HEK293 (cell line): ENCODE measurements around the gene ENDOD1.
"Not testable (repeated sequence)": the region's sequence is repeated elsewhere in the genome, so short reads cannot be mapped to it uniquely, and the experiment has no call there.

Experiments
- CTCF ChIA-PET: fragments of 350-600 bp; formaldehyde crosslinking; extraction: SDS; loops from one replicate; lab custom pipeline; 2021; ENCODE audit warnings: antibody characterized with exemption; lab: Yijun Ruan, JAX
- POLR2A ChIA-PET: fragments of 300-600 bp; formaldehyde crosslinking; extraction: SDS; loops from one replicate; lab custom pipeline; 2020; ENCODE audit warnings: antibody characterized with exemption, inconsistent platforms; lab: Yijun Ruan, JAX
- H3K27ac ChIP-seq: fragments of 200-500 bp; sonication (Bioruptor generic); 2 replicates; pipeline ENCODE4 v1.5.1; 2014; ENCODE audit warnings: low read depth, low read length, control low read depth, inconsistent platforms; ENCODE audit errors: extremely low read depth
- H3K36me3 ChIP-seq, 2 experiments: fragments of 200-500 bp in 1 of 2; sonication (Bioruptor generic) in 1 of 2; 1 replicate in 1 of 2; 2 replicates in 1 of 2; pipeline ENCODE4 v1.5.1; 2014 to 2017; ENCODE audit warnings: inconsistent platforms in 2 of 2, low read length in 2 of 2; ENCODE audit not compliant: control insufficient read depth in 2 of 2, insufficient read depth in 1 of 2
- H3K4me1 ChIP-seq: fragments of 200-500 bp; sonication (Bioruptor generic); 2 replicates; pipeline ENCODE4 v1.5.1; 2014; ENCODE audit warnings: mild to moderate bottlenecking, low read length, inconsistent platforms; ENCODE audit not compliant: control insufficient read depth, insufficient read depth
- H3K4me3 ChIP-seq: 2 replicates; pipeline ENCODE4 v1.5.1; 2011; ENCODE audit warnings: low read depth, mild to moderate bottlenecking, control low read depth, low read length, moderate library complexity
- H3K9me3 ChIP-seq: fragments of 200-500 bp; sonication (Bioruptor generic); 2 replicates; pipeline ENCODE4 v1.5.1; 2014; ENCODE audit warnings: low read depth, low read length, inconsistent platforms; ENCODE audit not compliant: control insufficient read depth, insufficient read depth
- GLI2 ChIP-seq: fragments of 450-650 bp; formaldehyde crosslinking; IDR thresholded peaks from 2 replicates; pipeline ENCODE4; 2017; ENCODE audit warnings: missing biosample characterization, missing genetic modification characterization, low read depth, borderline replicate concordance
- OSR2 ChIP-seq: fragments of 450-650 bp; formaldehyde crosslinking; IDR thresholded peaks from 2 replicates; pipeline ENCODE4 v1.5.1; 2016; ENCODE audit warnings: missing biosample characterization, missing genetic modification characterization
- TCF7L2 ChIP-seq: IDR thresholded peaks from 2 replicates; pipeline ENCODE4 v1.6.1; 2011; ENCODE audit warnings: low read depth, mild to moderate bottlenecking, inconsistent platforms, low read length, moderate library complexity, borderline replicate concordance
- ZBTB1 ChIP-seq: fragments of 450-650 bp; formaldehyde crosslinking; IDR thresholded peaks from 2 replicates; pipeline ENCODE4 v1.5.1; 2016; ENCODE audit warnings: missing biosample characterization, missing genetic modification characterization
- ZFP37 ChIP-seq: fragments of 450-650 bp; formaldehyde crosslinking; IDR thresholded peaks from 2 replicates; pipeline ENCODE4 v1.5.1; 2016; ENCODE audit warnings: missing biosample characterization, missing genetic modification characterization
- ZNF112 ChIP-seq: fragments of 450-650 bp; formaldehyde crosslinking; IDR thresholded peaks from 2 replicates; pipeline ENCODE4 v1.5.0; 2017; ENCODE audit warnings: missing biosample characterization, missing genetic modification characterization
- ZNF146 ChIP-seq: fragments of 450-650 bp; formaldehyde crosslinking; IDR thresholded peaks from 2 replicates; pipeline ENCODE4 v1.5.1; 2016; ENCODE audit warnings: missing biosample characterization, missing genetic modification characterization
- ZNF311 ChIP-seq: fragments of 450-650 bp; formaldehyde crosslinking; IDR thresholded peaks from 2 replicates; pipeline ENCODE4 v1.5.1; 2017; ENCODE audit warnings: missing biosample characterization, missing genetic modification characterization, borderline replicate concordance
- ZNF341 ChIP-seq: fragments of 450-650 bp; formaldehyde crosslinking; IDR thresholded peaks from 2 replicates; pipeline ENCODE4; 2016; ENCODE audit warnings: low read depth, missing biosample characterization, missing genetic modification characterization
- ZNF555 ChIP-seq: fragments of 450-650 bp; formaldehyde crosslinking; conservative IDR thresholded peaks from 2 replicates; pipeline ENCODE4 v1.5.1; 2017; ENCODE audit warnings: missing biosample characterization, mild to moderate bottlenecking, missing genetic modification characterization, inconsistent platforms
- ZNF558 ChIP-seq: fragments of 450-650 bp; formaldehyde crosslinking; IDR thresholded peaks from 2 replicates; pipeline ENCODE4 v1.5.1; 2016; ENCODE audit warnings: missing biosample characterization, missing genetic modification characterization
- ZNF561 ChIP-seq: fragments of 450-650 bp; IDR thresholded peaks from 2 replicates; pipeline ENCODE4 v1.5.1; 2018; ENCODE audit warnings: missing biosample characterization, missing genetic modification characterization, borderline replicate concordance
- ZNF660 ChIP-seq: fragments of 450-650 bp; IDR thresholded peaks from 2 replicates; pipeline ENCODE4 v1.5.1; 2018; ENCODE audit warnings: missing biosample characterization, mild to moderate bottlenecking, missing genetic modification characterization
- ZNF701 ChIP-seq: fragments of 450-650 bp; formaldehyde crosslinking; IDR thresholded peaks from 2 replicates; pipeline ENCODE4 v1.5.1; 2016; ENCODE audit warnings: missing biosample characterization, missing genetic modification characterization
- ZNF792 ChIP-seq: fragments of 450-650 bp; formaldehyde crosslinking; IDR thresholded peaks from 2 replicates; pipeline ENCODE4 v1.5.1; 2016; ENCODE audit warnings: missing biosample characterization, missing genetic modification characterization
- TF ChIP-seq, protein P1 (sequence below): fragments of 450-650 bp; formaldehyde crosslinking; IDR thresholded peaks from 2 replicates; pipeline ENCODE4 v1.5.1; 2016; ENCODE audit warnings: missing biosample characterization, missing genetic modification characterization
- TF ChIP-seq, protein P2 (sequence below): fragments of 450-650 bp; IDR thresholded peaks from 2 replicates; pipeline ENCODE4 v1.5.1; 2018; ENCODE audit warnings: missing biosample characterization, missing genetic modification characterization
- TF ChIP-seq, protein P3 (sequence below): fragments of 450-650 bp; formaldehyde crosslinking; IDR thresholded peaks from 2 replicates; pipeline ENCODE4 v1.5.1; 2016; ENCODE audit warnings: missing biosample characterization, missing genetic modification characterization
- TF ChIP-seq, protein P4 (sequence below): fragments of 450-650 bp; formaldehyde crosslinking; IDR thresholded peaks from 2 replicates; pipeline ENCODE4 v1.5.1; 2016; ENCODE audit warnings: missing biosample characterization, missing genetic modification characterization

The ENDOD1 gene

DNA sequence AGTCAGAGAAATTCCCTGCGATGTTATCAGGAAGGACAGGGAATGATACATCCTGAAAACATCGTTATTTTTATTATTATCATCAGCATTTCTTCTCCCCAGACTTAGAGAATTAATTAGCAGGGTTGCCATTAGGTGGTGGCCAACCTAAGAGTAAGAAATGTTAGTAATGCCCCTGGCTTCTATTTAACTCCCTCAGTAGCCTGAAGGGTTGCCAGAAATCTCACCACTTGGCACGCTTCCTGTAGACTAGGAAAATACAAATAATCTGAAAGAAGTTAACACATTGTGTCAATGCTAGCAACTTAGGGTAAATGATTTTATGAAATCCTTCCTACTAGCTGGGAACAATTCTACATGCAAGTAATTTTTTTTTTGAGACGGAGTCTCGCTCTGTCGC lies 45.5 kb downstream of the ENDOD1 start:
- Histone ChIP-seq H3K36me3 (no peaks in the 10 kb centered on the region), H3K9me3 (no peaks in the 10 kb centered on the region), H3K4me1 (no peaks in the 10 kb centered on the region; the same call in 1 of the 2 replicates), H3K4me3 (no peak overlapping the region), H3K27ac (no peak overlapping the region)
- CTCF ChIA-PET = no interaction called here
- TF ChIP-seq OSR2 (peak; percentile 48; the same call in 1 of the 2 replicates), TCF7L2 (no peak)
- POLR2A ChIA-PET = no interaction called here

DNA sequence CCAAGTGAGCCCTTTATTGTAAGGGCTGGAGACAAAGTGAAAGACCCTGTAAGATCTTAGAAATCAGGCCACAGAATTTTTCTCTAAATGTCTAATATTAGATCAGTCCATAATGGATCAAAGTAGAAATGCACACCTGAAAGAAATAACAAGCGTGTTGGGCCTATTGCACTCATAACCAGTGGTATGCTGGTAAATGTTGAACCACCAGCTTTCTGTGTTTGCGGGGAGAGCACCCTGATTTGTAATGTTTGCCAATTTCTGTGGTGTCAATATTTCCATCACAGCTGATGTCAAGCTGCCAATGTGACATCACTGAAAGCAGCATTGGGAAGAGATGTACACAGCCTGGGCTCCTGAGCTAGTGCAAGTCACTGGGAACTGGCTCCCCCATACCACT lies 46.2 kb downstream of the ENDOD1 start:
- POLR2A ChIA-PET = no interaction called here
- no peaks in the 10 kb centered on the region for H3K9me3 ChIP-seq
- H3K27ac ChIP-seq = no peak overlapping the region
- TF ChIP-seq ZNF311 (tag by site-specific recombination) (no peak), ZNF112 (tag by site-specific recombination) (0 out of 2 replicates have a peak, but pooled peaks have one; percentile 36)
- CTCF ChIA-PET = interaction anchor here (0.5 to 2.5 kb wide), 3 partner anchors 15 to 69 kb away, joined by 4 to 6 read pairs (median 5); partner anchors contain the start of gene SRSF8
- no peak overlapping the region for H3K4me3 ChIP-seq
- no peaks in the 10 kb centered on the region; the same call in 1 of the 2 replicates for H3K4me1 ChIP-seq
- H3K36me3 ChIP-seq = no peaks in the 10 kb centered on the region

DNA sequence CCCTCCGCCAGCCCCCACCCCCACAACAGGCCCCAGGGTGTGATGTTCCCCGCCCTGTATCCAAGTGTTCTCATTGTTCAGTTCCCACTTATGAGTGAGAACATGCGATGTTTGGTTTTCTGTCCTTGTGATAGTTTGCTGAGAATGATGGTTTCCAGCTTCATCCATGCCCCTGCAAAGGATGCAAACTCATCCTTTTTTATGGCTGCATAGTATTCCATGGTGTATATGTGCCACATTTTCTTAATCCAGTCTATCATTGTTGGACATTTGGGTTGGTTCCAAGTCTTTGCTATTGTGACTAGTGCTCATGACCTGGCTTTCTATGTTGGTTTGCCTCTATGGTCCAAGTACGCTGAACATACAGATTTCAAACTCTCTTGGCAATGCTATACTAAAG lies 47.1 kb downstream of the ENDOD1 start:
- not testable (repeated sequence) for H3K4me3 ChIP-seq, H3K27ac ChIP-seq
- TF ChIP-seq ZNF146 (tag by site-specific recombination) = peak; percentile 95
- TF ChIP-seq, protein P1, sequence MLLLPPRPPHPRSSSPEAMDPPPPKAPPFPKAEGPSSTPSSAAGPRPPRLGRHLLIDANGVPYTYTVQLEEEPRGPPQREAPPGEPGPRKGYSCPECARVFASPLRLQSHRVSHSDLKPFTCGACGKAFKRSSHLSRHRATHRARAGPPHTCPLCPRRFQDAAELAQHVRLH (tag by site-specific recombination) = peak; percentile 90
- TF ChIP-seq, all 188 proteins: peak for 2; not testable (repeated sequence) for 186
- H3K9me3 ChIP-seq, H3K4me1 ChIP-seq, H3K36me3 ChIP-seq: not testable (repeated sequence)
- CTCF ChIA-PET = interaction anchor here (0.9 to 2.5 kb wide), 4 partner anchors 14 to 70 kb away, joined by 3 to 9 read pairs (median 5); partner anchors contain the start of gene SRSF8
- POLR2A ChIA-PET = interaction anchor here (1.7 kb wide), 1 partner anchor 28 kb away, joined by 5 read pairs; no protein-coding TSS in a partner anchor

DNA sequence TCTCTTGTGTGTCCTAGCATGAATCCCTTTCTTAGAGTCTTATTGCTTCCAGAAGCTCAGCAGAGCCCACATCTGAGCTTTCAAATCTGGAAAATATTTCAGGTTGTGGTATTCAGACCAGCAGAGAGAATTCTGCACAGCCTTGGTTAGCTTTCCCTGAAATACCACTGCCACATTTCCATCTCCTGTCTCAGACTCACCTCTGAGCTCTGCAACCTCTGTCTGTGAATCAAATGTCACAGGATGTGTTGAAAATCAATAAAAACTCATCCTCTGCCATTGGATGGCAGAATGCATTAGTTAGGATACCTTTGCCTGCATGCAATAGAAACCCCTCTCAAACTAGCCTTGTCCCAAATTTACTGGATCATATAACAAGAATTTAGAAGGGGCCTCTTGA lies 47.7 kb downstream of the ENDOD1 start:
- H3K27ac ChIP-seq = no peak overlapping the region
- no peaks in the 10 kb centered on the region; the same call in 1 of the 2 replicates for H3K4me1 ChIP-seq
- POLR2A ChIA-PET = interaction anchor here (1.1 to 1.7 kb wide), 2 partner anchors 29 to 70 kb away, joined by 3 to 5 read pairs; no protein-coding TSS in a partner anchor
- H3K4me3 ChIP-seq = no peak overlapping the region
- H3K36me3 ChIP-seq = no peaks in the 10 kb centered on the region
- CTCF ChIA-PET = interaction anchor here (1.4 to 2.5 kb wide), 4 partner anchors 13 to 70 kb away, joined by 3 to 9 read pairs (median 6); partner anchors contain the start of gene SRSF8
- H3K9me3 ChIP-seq = no peaks in the 10 kb centered on the region
- TF ChIP-seq ZNF555 (tag by site-specific recombination) (no peak), GLI2 (tag by site-specific recombination) (no peak), ZNF341 (tag by site-specific recombination) (no peak), ZNF792 (tag by site-specific recombination) (no peak), ZNF558 (tag by site-specific recombination) (no peak), ZNF701 (no peak), ZNF561 (tag by site-specific recombination) (no peak), ZNF660 (tag by site-specific recombination) (no peak), ZBTB1 (tag by site-specific recombination) (no peak), ZNF146 (tag by site-specific recombination) (no peak), ZFP37 (tag by site-specific recombination) (no peak)
- TF ChIP-seq, protein P2, sequence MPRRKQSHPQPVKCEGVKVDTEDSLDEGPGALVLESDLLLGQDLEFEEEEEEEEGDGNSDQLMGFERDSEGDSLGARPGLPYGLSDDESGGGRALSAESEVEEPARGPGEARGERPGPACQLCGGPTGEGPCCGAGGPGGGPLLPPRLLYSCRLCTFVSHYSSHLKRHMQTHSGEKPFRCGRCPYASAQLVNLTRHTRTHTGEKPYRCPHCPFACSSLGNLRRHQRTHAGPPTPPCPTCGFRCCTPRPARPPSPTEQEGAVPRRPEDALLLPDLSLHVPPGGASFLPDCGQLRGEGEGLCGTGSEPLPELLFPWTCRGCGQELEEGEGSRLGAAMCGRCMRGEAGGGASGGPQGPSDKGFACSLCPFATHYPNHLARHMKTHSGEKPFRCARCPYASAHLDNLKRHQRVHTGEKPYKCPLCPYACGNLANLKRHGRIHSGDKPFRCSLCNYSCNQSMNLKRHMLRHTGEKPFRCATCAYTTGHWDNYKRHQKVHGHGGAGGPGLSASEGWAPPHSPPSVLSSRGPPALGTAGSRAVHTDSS (tag by site-specific recombination) = no peak
- TF ChIP-seq, protein P3, sequence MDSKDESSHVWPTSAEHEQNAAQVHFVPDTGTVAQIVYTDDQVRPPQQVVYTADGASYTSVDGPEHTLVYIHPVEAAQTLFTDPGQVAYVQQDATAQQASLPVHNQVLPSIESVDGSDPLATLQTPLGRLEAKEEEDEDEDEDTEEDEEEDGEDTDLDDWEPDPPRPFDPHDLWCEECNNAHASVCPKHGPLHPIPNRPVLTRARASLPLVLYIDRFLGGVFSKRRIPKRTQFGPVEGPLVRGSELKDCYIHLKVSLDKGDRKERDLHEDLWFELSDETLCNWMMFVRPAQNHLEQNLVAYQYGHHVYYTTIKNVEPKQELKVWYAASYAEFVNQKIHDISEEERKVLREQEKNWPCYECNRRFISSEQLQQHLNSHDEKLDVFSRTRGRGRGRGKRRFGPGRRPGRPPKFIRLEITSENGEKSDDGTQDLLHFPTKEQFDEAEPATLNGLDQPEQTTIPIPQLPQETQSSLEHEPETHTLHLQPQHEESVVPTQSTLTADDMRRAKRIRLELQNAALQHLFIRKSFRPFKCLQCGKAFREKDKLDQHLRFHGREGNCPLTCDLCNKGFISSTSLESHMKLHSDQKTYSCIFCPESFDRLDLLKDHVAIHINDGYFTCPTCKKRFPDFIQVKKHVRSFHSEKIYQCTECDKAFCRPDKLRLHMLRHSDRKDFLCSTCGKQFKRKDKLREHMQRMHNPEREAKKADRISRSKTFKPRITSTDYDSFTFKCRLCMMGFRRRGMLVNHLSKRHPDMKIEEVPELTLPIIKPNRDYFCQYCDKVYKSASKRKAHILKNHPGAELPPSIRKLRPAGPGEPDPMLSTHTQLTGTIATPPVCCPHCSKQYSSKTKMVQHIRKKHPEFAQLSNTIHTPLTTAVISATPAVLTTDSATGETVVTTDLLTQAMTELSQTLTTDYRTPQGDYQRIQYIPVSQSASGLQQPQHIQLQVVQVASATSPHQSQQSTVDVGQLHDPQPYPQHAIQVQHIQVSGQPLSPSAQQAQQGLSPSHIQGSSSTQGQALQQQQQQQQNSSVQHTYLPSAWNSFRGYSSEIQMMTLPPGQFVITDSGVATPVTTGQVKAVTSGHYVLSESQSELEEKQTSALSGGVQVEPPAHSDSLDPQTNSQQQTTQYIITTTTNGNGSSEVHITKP (tag by site-specific recombination) = no peak
- TF ChIP-seq, protein P4, sequence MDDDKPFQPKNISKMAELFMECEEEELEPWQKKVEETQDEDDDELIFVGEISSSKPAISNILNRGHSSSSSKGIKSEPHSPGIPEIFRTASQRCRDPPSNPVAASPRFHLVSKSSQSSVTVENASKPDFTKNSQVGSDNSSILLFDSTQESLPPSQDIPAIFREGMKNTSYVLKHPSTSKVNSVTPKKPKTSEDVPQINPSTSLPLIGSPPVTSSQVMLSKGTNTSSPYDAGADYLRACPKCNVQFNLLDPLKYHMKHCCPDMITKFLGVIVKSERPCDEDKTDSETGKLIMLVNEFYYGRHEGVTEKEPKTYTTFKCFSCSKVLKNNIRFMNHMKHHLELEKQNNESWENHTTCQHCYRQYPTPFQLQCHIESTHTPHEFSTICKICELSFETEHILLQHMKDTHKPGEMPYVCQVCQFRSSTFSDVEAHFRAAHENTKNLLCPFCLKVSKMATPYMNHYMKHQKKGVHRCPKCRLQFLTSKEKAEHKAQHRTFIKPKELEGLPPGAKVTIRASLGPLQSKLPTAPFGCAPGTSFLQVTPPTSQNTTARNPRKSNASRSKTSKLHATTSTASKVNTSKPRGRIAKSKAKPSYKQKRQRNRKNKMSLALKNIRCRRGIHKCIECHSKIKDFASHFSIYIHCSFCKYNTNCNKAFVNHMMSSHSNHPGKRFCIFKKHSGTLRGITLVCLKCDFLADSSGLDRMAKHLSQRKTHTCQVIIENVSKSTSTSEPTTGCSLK (tag by site-specific recombination) = no peak
